Activated CD4-positive, CD25-positive, alpha-beta regulatory T cell treated with anti-CD3 and anti-CD28 coated beads, Interleukin-2, amount 50 U/mL, for 72 hours (primary cell): Measurements from ENCODE around the gene USP33.
"Not testable (repeated sequence)": the region's sequence is repeated elsewhere in the genome, so short reads cannot be mapped to it uniquely, and the experiment has no call there.

Experiments used
- DNase-seq: peaks from one replicate; pipeline ENCODE4 v3.0.0; 2021

USP33 gene

DNA sequence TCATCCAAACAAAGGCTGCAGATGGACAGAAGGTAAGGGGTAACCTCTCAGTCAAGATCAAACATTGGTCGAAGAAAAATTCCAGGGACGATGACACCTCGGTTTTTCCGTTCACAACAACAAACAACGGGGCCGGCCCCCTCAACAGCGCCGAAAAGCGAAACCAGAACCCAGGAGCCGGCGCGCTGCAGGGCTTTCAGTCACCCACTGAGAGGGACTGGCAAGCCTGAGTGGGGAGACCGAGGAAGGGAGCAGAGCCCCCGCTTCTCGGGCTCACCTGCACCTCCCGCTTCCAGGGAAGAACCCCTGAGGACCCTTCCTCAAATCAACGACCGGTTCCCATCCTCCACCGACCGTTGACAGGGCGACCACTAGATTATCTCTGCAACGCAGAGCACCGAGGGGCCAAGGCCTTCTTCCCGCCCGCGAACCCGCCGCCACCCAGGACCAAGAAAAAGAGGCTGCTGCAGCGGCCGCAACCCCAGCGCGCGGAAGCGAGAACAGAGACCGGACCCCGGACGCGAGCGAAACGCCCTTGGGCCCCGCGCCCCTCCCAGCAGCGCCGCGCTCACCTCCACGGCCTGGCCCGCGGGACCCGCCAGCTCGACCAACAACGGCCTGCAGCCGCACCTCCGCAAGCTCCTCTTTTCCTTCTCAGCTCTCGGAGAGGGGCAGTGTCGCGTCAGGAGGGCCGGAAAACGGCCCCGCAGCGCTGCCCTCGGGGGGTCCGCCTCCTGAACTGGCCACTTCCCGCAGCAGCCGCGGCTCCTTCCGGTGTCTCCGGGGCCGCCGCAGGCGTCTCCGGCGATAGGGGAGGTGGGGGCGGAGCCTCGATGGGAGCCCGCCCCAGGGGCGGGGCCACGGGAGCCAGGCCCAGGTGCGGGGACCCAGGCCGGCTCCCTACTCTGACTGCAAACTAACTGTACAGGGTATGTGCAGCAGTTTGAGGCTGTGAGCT lies at the start of gene USP33:
TSS of gene USP33 (minus strand) at position 782 of the 958 bp plus-strand sequence. CDS start 18,155 bp downstream, outside the sequence.
- peak; percentile 96 for DNase-seq

GRCh38 chr1:77803371-77803770 lies 43.7 kb upstream of the USP33 start:
- DNase-seq = no peak

DNA sequence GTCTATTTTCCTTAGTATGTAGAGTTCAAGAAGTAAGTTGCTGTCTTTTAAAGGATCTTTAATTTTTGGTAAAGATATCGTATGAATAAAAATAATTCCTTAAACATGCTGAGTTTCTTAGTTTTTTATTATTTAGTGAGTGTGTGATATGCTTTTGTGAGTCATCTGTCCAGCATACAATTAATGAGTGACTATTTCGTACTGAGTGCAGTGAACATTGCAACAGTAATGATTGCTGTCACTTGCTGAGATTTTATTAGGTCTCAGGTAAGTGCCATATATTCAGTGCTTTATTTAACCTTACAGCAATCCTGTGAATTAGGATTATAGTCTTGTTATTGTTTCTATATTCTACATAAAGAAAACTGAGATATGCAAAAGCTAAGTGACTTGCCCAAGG lies 42.4 kb upstream of the USP33 start:
- no peak for DNase-seq

- no peak for DNase-seq
Measured at GRCh38 chr1:77797991-77798390, 38.3 kb upstream of the USP33 start.

DNA sequence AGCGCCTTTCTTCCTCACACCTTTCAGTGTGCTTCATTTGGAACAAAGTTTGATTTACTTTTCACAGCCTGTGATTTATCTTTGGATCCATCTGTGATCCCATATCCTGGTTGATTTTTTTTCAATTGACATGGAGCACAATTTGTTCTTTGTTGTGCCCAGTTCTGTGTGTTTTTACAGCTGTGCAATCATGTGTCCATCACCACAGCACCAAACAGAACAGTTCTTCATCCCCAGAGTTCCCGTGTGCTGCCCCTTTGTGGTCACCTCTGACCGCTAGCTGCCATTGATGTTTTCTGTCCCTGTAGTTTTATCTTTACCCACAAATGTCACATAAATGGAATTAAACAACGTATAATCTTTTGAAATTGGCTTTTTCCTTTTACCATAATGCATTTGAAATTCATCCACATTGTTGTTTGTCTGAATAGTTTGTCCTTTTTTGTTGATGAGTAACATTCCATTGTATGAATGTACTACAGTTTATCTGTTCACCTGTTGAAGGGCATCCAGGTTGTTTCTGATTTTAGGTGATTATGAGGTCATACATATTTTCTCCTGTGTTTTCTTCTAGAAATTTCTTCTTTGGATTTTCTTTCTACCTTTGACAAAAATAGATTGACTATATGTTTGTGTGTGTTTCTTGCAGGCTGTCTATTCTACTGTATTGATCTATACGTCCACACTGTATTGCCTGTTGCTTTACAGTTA lies 37.2 kb upstream of the USP33 start:
- DNase-seq = no peak

GRCh38 chr1:77794550-77794949 lies 34.9 kb upstream of the USP33 start:
- no peak for DNase-seq

GRCh38 chr1:77786093-77786741 lies 26.6 kb upstream of the USP33 start:
- not testable (repeated sequence) for DNase-seq

DNA sequence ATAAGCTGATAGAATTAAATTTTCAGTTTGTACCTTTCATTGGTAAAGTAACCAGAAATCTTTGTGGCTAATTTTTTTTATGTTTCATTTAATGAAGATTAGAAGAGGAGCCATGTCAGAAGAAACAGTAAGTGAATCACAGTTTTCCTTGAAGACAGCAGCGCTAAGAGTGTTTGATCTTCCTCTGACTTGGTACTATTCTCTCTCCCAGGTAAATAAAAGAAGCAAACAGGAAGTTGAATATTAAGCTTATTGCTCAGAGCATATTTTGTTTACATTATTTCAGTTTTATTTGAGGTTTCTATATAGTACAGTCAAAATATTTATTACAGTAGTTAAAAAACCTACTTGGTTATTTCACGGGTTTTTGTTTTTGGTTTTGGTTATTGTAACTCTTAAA lies 23.5 kb upstream of the USP33 start:
- DNase-seq = no peak

GRCh38 chr1:77781683-77782082 lies 22.0 kb upstream of the USP33 start:
- DNase-seq = no peak

GRCh38 chr1:77779529-77780281 lies 20.1 kb upstream of the USP33 start, which contains the start of gene MIGA1:
Gene MIGA1, plus strand, starts transcription at chr1:77779649. Its CDS starts 3,604 bp downstream, at chr1:77783253.
- DNase-seq = peak; percentile 79

GRCh38 chr1:77776007-77776700 lies 16.5 kb upstream of the USP33 start:
- DNase-seq = no peak

DNA sequence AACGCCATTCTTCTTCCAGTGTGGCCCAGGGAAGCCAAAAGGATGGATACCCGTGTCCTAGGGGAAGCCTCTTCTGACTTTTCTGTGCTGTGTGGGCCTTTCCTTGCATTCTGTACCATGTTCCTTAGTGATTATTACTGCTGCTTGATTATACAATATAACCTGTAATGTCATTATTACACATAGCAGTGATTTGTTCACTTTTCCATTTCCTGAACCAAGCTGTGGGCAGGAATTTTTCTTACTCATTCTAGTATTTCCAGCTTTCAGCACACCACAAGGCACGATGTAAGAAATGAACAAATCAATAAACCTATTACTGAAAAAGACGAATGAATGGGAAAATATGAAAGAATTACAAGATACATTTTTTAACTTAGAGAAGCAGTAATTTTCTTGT lies 8.4 kb upstream of the USP33 start:
- DNase-seq = no peak

GRCh38 chr1:77762072-77762476 lies 2.4 kb upstream of the USP33 start:
- DNase-seq = no peak

- DNase-seq = no peak
Measured at GRCh38 chr1:77757603-77758002, 2.0 kb downstream of the USP33 start.

DNA sequence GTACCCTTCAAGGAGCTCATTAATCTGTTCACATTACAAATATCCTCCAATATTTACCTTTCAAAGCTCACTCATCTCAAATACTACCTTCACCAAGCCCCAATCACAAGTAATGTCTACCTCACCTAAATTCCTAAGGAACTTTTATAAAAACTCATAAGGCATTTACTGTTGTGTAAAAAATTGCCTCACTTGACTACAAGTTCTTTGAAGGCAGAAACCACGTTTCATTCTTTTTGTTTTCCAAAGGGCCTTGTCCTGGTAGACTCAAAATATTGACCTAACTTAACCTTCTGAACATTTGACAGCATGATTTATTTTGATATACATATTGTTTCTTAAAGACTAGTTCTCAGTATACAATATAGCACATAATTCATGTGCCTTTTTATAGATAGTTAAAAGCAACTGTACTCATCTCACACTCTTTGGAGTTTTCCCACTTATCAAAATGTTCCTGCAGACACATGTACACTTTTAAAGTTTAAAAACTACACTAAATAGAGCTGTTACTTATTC lies 2.5 kb downstream of the USP33 start:
- no peak for DNase-seq

GRCh38 chr1:77756052-77756754 lies 3.4 kb downstream of the USP33 start:
- no peak for DNase-seq

DNA sequence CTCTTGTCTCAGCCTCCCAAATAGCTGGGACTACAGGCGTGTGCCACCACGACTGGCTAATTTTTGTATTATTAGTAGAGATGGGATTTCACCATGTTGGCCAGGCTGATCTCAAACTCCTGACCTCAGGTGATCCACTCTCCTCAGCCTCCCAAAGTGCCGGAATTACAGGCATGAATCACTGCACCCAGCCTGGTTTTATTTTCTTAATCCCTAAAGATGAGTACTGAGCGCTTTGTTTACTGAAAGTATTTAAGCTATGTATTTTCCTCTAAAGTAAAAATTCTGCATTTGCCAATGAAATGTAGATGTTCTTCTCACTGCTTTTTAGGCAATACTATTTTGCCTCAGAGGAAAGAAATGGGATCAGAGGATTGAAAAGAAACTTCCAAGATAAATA lies 10.2 kb downstream of the USP33 start:
- DNase-seq = not testable (repeated sequence)

DNA sequence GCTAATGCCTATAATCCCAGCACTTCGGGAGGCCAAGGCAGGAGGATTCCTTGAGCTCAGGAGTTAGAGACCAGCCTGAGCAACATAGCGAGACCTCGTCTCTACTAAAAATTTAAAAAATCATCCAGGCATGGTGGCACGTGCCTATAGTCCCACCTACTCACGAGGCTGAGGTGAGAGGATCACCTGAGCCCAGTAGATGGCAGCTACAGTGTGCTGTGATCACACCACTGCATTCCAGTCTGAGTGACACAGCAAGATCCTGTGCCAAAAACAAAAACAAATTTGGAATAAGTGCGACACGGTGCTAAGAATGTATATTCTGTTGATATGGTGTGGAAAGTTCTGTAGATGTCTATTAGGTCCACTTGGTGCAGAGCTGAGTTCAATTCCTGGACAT lies 15.1 kb downstream of the USP33 start:
- DNase-seq = no peak

DNA sequence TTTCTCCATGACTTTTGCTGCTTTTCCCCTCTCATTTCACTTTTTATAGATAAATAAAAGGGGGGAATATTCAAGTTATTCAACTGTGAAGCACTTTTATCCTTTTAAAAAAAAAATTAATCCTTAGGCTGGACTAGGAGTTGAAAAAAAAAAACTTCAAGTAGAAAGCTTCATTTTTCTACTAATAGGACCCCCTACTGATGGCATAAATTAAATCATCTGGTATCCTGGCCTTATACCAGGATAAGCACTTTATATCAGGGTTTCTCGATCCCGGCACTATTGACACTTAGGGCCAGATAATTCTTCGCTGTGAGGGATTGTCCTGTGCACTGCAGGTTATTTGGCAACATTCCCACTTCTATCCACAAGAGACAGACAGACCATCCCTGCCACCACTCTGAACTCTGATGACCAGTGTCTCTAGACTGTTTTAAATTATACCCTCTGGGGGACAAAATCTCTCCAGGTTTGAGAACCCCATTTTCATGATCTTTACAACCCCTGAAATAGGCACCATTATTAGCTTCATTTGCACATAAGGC lies 17.6 kb downstream of the USP33 start:
- DNase-seq = no peak

DNA sequence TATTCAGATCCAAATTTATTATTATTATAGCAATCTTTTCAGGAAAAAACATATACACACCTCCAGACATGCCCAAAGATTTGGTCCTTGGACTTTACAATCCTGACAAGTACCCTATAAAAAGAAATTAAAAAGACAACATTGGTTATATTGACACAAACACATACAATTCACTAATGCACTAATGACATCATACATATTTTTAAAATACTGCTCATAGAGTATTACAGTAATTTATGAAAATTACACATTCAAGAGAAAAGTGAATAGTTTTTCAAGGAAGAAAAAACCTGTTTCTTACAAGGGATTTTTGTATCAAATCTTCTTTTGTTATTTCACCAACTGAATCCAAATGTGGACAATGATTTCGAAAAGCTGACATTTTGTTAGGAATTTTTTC lies 18.3 kb downstream of the USP33 start:
- DNase-seq = no peak

DNA sequence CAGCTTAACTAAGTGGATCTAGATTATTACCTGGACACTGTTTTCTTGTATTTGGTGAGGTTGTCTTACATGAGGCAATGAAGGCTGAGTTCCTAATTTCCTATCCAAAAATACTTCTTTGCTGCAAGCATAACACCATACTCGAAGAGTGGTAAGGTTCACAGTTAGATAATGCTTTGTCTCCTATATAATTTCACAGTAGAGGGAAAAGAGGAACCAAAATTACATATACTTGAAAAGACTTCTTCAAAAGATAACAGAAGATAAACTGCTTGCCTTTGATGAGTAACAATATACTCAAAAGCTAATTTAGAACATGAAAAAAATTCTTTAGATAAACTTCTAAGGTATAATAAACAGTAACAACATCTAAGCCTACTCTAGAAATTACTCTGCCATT lies 20.4 kb downstream of the USP33 start:
- no peak for DNase-seq
